OCI-M1 (cell line): ENCODE measurements around the gene WDR1.
"Not testable (repeated sequence)": the region's sequence is repeated elsewhere in the genome, so short reads cannot be mapped to it uniquely, and the experiment has no call there.

Experiments
- DNase-seq: peaks from one replicate; lab custom pipeline; 2025; lab: John Stamatoyannopoulos, UW

Gene WDR1

GRCh38 chr4:10130178-10130888, 13.7 kb upstream of the WDR1 start:
- DNase-seq, result no peak

GRCh38 chr4:10129196-10130177, 12.9 kb upstream of the WDR1 start:
- no peak for DNase-seq

- no peak for DNase-seq
Observed at GRCh38 chr4:10128761-10129160, 12.2 kb upstream of the WDR1 start.

GRCh38 chr4:10127531-10127930, 10.9 kb upstream of the WDR1 start:
- DNase-seq, result not testable (repeated sequence)

- DNase-seq, result peak; percentile 6
Observed at GRCh38 chr4:10124167-10124930, 7.8 kb upstream of the WDR1 start.

- peak; percentile 11 for DNase-seq
Observed at GRCh38 chr4:10123227-10124101, 6.9 kb upstream of the WDR1 start.

GRCh38 chr4:10122236-10122932, 5.8 kb upstream of the WDR1 start:
- no peak for DNase-seq

- DNase-seq, result no peak
Observed at GRCh38 chr4:10121568-10122208, 5.1 kb upstream of the WDR1 start.

GRCh38 chr4:10120943-10121567, 4.5 kb upstream of the WDR1 start:
- DNase-seq, result no peak

- no peak for DNase-seq
Observed at GRCh38 chr4:10119773-10120172, 3.2 kb upstream of the WDR1 start.

GRCh38 chr4:10119278-10119677, 2.7 kb upstream of the WDR1 start:
- no peak for DNase-seq

GRCh38 chr4:10118048-10119004, 1.7 kb upstream of the WDR1 start:
- DNase-seq, result peak; percentile 4

GRCh38 chr4:10117359-10118047, 904 bp upstream of the WDR1 start:
- DNase-seq, result peak; percentile 79

- DNase-seq, result peak; percentile 58
Observed at GRCh38 chr4:10115797-10116568, 616 bp downstream of the WDR1 start.

GRCh38 chr4:10115271-10115796, 1.3 kb downstream of the WDR1 start:
- peak; percentile 42 for DNase-seq

GRCh38 chr4:10114607-10115006, 2.0 kb downstream of the WDR1 start:
- no peak for DNase-seq

- DNase-seq, result no peak
Observed at GRCh38 chr4:10114147-10114546, 2.5 kb downstream of the WDR1 start.
